WTC11 (cell line): Measurements from ENCODE around the gene LCAT. TPM values are rescaled to one million over a fixed set of nuclear protein-coding genes. Genes with fewer than 3 reads are reported as not detected.

ENCODE experiments used
- ATAC-seq: fragments of 200-7000 bp; cut with Tn5 transposase; 2 replicates; pipeline ENCODE4 v1.10.0; 2021; ENCODE audit warnings: mild to moderate bottlenecking, moderate library complexity
- CTCF ChIA-PET: fragments of 300-600 bp; sonication (Branson Sonifier 250); formaldehyde crosslinking; loops from one replicate; lab custom pipeline; 2021; ENCODE audit warnings: antibody characterized with exemption; lab: Charles Lee
- POLR2A ChIA-PET: fragments of 350-600 bp; sonication (Branson Sonifier 250); formaldehyde crosslinking; loops from one replicate; lab custom pipeline; 2021; ENCODE audit warnings: antibody characterized with exemption; lab: Charles Lee
- DNase-seq: peaks from one replicate; pipeline ENCODE4 v3.0.0; 2021; ENCODE audit warnings: low spot score
- H3K27ac Mint-ChIP-seq: 2 replicates; pipeline ENCODE4 v1.8.0; 2021; ENCODE audit warnings: mixed read lengths
- H3K27me3 Mint-ChIP-seq: 2 replicates; pipeline ENCODE4 v1.8.0; 2021; ENCODE audit warnings: low read depth, mild to moderate bottlenecking, moderate library complexity, mixed read lengths
- H3K36me3 Mint-ChIP-seq: 2 replicates; pipeline ENCODE4 v1.8.0; 2021; ENCODE audit warnings: mixed read lengths
- H3K4me1 Mint-ChIP-seq: 2 replicates; pipeline ENCODE4 v1.8.0; 2022; ENCODE audit warnings: mixed read lengths
- H3K4me3 Mint-ChIP-seq: 2 replicates; pipeline ENCODE4 v1.8.0; 2021; ENCODE audit warnings: mild to moderate bottlenecking, moderate library complexity, mixed read lengths
- H3K9me3 Mint-ChIP-seq: 2 replicates; pipeline ENCODE4 v1.8.0; 2021; ENCODE audit warnings: mixed read lengths
- CTCF ChIP-seq: fragments of 200-600 bp; IDR thresholded peaks from 2 replicates; pipeline ENCODE4 v1.8.0; 2022; ENCODE audit warnings: antibody characterized with exemption
- E2F4 ChIP-seq: sonication (generic); formaldehyde crosslinking; IDR thresholded peaks from 2 replicates; pipeline ENCODE4 v1.8.1; 2022; ENCODE audit warnings: low read depth, mild to moderate bottlenecking, moderate library complexity, missing genetic modification reagents, borderline replicate concordance
- E2F5 ChIP-seq: sonication (generic); formaldehyde crosslinking; IDR thresholded peaks from 2 replicates; pipeline ENCODE4 v1.8.1; 2022; ENCODE audit warnings: mild to moderate bottlenecking, moderate library complexity, missing genetic modification reagents
- ETV6 ChIP-seq: sonication (generic); formaldehyde crosslinking; IDR thresholded peaks from 2 replicates; pipeline ENCODE4 v1.8.1; 2022; ENCODE audit warnings: mild to moderate bottlenecking, missing genetic modification reagents
- FOXK1 ChIP-seq: sonication (generic); formaldehyde crosslinking; IDR thresholded peaks from 2 replicates; pipeline ENCODE4 v1.8.0; 2022; ENCODE audit warnings: mild to moderate bottlenecking, moderate library complexity, missing genetic modification reagents
- FOXP4 ChIP-seq: sonication (generic); formaldehyde crosslinking; IDR thresholded peaks from 2 replicates; pipeline ENCODE4 v1.8.0; 2022; ENCODE audit warnings: mild to moderate bottlenecking, missing genetic modification reagents
- PRDM15 ChIP-seq: sonication (generic); formaldehyde crosslinking; IDR thresholded peaks from 2 replicates; pipeline ENCODE4 v1.8.0; 2022; ENCODE audit warnings: missing genetic modification reagents
- PREB ChIP-seq: sonication (generic); formaldehyde crosslinking; IDR thresholded peaks from 2 replicates; pipeline ENCODE4 v1.8.1; 2022; ENCODE audit warnings: mild to moderate bottlenecking, missing genetic modification reagents, moderate library complexity, borderline replicate concordance
- RORB ChIP-seq: fragments of 250-450 bp; sonication (Bioruptor Pico); IDR thresholded peaks from 2 replicates; pipeline ENCODE4 v1.9.0; 2021; ENCODE audit warnings: mild to moderate bottlenecking
- SMAD3 ChIP-seq: sonication (generic); formaldehyde crosslinking; IDR thresholded peaks from 2 replicates; pipeline ENCODE4 v1.8.0; 2022; ENCODE audit warnings: missing genetic modification reagents, mild to moderate bottlenecking, borderline replicate concordance
- SMAD4 ChIP-seq: sonication (generic); formaldehyde crosslinking; IDR thresholded peaks from 2 replicates; pipeline ENCODE4 v1.8.0; 2022; ENCODE audit warnings: mild to moderate bottlenecking, missing genetic modification reagents
- USF2 ChIP-seq: sonication (generic); formaldehyde crosslinking; IDR thresholded peaks from 2 replicates; pipeline ENCODE4 v1.8.1; 2023; ENCODE audit warnings: mild to moderate bottlenecking, missing genetic modification reagents, moderate library complexity
- ZBTB43 ChIP-seq: sonication (generic); formaldehyde crosslinking; IDR thresholded peaks from 2 replicates; pipeline ENCODE4 v1.8.1; 2023; ENCODE audit warnings: mild to moderate bottlenecking, missing genetic modification reagents
- ZNF138 ChIP-seq: sonication (generic); formaldehyde crosslinking; conservative IDR thresholded peaks from 2 replicates; pipeline ENCODE4 v1.8.1; 2022; ENCODE audit warnings: mild to moderate bottlenecking, moderate library complexity, missing genetic modification reagents
- ZNF425 ChIP-seq: fragments of 250-450 bp; sonication (Bioruptor Pico); conservative IDR thresholded peaks from 2 replicates; pipeline ENCODE4 v1.9.0; 2021; ENCODE audit warnings: mild to moderate bottlenecking
- ZNF512 ChIP-seq: sonication (generic); formaldehyde crosslinking; IDR thresholded peaks from 2 replicates; pipeline ENCODE4 v1.8.1; 2022; ENCODE audit warnings: missing genetic modification reagents, borderline replicate concordance
- total RNA-seq: library from RNA; stranded (reverse); gene quantifications from 3 replicates; pipeline ENCODE4 v1.2.3, GENCODE V29; 2021

Gene LCAT
- total RNA-seq, 1 experiment from 2014 or later = 38.3 TPM

- no peak for TF ChIP-seq PREB
- no peak for TF ChIP-seq PRDM15 (CRISPR knock-in tag)
- TF ChIP-seq ZNF138 (CRISPR knock-in tag) = no peak
- no peak for TF ChIP-seq CTCF
- no peak for TF ChIP-seq ETV6 (CRISPR knock-in tag)
- TF ChIP-seq RORB (CRISPR knock-in tag) = no peak
- TF ChIP-seq E2F5 (CRISPR knock-in tag) = no peak
Measured at GRCh38 chr16:67934306-67935100, 9.4 kb downstream of the LCAT start (continued).

GRCh38 chr16:67933805-67934204, 10.1 kb downstream of the LCAT start:
- H3K4me3 Mint-ChIP-seq = no peak overlapping the region
- H3K27ac Mint-ChIP-seq = no peak overlapping the region
- CTCF ChIA-PET = interaction anchor here (1.0 to 4.0 kb wide), 6 partner anchors 9 to 413 kb away, joined by 3 to 52 read pairs (median 8); partner anchors contain the start of genes LCAT and NRN1L
- peaks cover 23% of the 10 kb centered on the region for H3K4me1 Mint-ChIP-seq
- no peaks in the 10 kb centered on the region for H3K27me3 Mint-ChIP-seq
- ATAC-seq (no peak), DNase-seq (no peak)
- no peaks in the 10 kb centered on the region for H3K9me3 Mint-ChIP-seq
- POLR2A ChIA-PET = interaction anchor here (0.7 to 4.7 kb wide), 2 partner anchors 41 to 49 kb away, joined by 3 to 30 read pairs; partner anchors contain the start of genes NRN1L and PSKH1
- H3K36me3 Mint-ChIP-seq = peaks cover 6% of the 10 kb centered on the region
- no peak for TF ChIP-seq FOXP4 (CRISPR knock-in tag)
- TF ChIP-seq ZNF425 = no peak
- no peak for TF ChIP-seq SMAD3 (CRISPR knock-in tag)
- no peak for TF ChIP-seq E2F4 (CRISPR knock-in tag)
- TF ChIP-seq ZNF512 = no peak
- no peak for TF ChIP-seq SMAD4 (CRISPR knock-in tag)
- no peak for TF ChIP-seq USF2 (CRISPR knock-in tag)
- TF ChIP-seq FOXK1 (CRISPR knock-in tag) = no peak
- TF ChIP-seq ZBTB43 (CRISPR knock-in tag) = no peak
